NCI-H1436 treated with DMSO at 0.1 percent for 48 hours (cell line): ENCODE results near the gene ST7.
A peak's percentile ranks its signal among the peaks of the same experiment; 100 is the strongest.
"Not testable (repeated sequence)": the region's sequence is repeated elsewhere in the genome, so short reads cannot be mapped to it uniquely, and the experiment has no call there.

Experiments
- DNase-seq: peaks from one replicate; lab custom pipeline; 2025; lab: John Stamatoyannopoulos, UW

Gene ST7

DNA sequence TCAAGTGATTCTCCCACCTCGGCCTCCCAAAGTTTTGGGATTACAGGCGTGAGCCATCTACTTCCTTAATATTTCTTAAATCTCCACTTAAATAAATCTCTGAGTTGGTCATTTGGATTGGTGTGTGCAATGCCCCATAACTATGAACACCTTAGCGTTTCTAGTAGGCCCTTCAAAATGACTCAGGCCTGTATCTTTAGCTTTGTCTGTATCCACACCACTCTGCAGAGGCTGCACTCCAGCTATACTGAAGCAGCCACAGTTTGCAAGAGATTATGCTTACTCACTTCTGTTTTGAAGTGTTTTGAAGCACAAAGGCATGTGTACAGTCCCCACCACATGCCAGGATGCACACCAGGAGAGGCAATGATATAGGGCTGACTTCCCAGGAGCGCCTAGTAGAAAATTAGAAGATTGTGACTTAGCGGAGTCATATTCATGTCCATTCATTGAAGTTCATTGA, 2.4 kb upstream of the ST7 start:
- DNase-seq, result no peak

DNA sequence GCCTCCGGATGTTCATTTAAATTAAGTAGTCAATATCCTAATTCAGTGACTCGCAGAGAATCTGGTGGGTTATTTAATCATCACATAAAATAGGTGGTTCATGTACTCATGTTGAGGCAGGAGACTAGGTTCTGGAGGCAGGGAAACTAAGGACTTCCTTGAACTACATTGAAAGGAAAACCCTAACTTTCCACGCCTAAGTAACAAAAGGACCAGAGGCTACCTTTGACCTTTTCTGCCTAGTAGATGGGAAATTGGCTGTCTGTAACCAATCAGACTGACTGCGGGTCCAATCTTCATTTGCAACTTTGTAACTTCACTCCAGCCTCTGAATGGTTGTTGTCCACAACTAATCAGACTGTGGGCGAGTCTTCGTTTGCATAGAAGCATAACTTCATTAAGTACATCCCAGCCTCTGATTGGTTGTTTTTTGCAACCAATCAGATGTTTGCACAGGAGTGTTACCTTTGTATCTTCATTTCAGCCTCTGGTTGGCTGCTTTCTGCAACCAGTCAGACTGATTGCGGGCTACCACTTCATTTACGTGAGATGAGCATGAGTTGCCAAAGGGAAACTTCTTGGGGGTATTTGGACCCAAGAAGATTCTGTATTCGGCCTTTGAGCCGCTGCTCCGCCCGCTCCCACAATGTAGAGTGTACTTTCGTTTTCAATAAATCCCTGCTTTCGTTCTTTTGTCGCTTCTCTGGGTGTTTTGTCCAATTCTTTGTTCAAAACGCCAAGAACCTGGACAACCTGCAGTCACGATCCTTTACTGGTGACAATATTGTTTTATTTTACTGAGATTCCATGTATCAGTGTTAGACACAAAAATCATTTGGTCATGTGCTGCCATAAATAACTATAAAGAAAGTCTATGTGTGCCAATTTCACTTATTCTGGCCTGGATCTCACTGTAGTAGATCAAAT, 1.7 kb upstream of the ST7 start:
- peak; percentile 51 for DNase-seq

DNA sequence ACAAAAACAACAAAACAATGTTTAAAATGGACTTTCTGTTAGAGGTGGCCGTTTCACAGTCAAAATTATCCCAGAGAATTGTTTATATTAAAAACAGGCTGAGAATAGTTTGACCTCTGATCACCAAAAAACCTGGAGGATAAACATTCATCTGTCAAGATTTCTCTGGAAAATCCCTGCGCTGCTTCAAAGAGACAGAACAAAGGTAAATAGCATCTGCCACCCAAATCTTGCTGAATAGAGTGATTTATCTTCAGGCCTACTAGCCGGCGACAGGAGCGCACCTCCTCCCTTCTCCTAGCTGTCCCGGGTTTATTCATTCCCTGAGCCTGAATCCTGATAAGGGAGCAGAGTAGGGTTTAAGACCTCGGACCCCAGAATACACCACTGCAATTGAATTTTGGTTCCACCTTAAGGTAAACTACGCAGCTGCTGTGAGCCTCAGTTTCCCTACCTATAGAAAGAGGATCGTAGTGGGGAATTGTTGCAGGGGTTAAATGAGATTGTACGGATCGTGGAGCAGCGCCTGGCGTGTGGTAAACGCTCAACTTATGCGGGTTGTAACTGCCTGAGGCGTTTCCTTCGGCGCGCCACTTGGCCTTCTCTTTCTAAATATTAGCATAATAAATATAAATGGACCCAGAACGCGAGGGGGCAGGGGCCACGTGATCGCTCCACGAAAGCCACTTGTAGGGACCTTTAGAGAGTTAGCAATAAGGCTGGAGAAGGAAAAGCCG, 498 bp upstream of the ST7 start:
- no peak for DNase-seq

DNA sequence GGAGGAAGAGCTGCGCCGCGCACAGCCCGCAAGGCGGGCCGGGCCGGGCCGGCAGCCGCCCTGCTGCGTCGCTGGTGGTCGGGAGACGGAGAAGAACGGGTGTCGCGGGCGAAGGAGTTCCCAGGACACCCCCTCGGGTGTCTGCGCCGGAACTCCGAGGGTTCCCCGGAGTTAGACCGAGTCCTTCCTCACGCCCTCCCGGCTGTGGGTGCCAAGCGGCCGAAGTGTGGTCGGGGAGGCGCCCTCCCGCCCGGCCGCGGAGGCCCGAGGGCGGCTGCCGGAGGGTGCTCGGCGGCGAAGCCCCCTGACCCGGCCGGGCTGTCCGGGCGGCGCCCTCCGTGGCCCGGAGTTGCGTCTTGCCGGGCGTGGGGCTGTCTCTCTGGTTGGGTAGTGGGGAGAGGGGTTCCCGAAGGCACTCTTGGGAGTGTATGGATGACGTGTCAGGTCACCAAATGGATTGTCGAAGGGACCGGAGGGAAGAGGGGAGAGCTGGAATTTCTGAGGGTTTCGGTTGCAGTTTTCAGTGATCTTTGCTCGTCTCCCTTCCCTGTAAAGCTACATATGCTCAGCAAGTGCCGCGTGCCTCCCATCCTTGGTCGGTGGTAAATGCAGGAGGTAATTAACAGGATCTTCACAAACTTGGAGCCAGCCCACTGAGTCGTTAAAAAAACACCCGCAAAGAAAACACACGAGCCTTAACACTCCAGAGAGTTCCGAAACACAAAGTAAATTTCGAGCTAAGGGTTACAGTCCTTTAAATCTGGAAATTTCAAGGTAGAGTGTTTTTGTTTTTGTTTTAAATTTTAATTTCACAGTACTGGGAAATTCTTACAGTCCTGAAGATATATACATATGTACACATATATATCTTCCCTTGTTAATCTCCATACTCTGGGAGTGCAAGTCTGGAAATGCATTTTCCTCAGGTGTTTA, 871 bp downstream of the ST7 start:
- DNase-seq, result no peak

DNA sequence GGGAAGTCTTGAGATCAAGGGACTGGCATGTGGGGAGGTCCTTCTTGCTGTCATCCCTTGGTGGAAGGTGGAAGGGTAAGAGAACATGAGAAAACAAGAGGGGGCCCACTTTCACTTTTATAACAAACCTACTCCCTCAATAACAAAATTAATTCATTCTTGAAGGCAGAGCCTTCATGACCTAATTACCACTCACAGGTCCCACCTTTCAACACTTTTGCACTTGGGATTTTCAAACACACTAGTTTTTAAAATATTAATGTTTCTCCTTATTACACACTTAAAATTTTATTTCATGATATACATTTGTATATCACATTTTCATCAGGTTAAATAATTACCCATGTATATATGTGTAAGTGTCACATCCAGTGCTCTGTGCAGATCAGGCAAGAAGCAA, 2.0 kb downstream of the ST7 start:
- DNase-seq, result no peak

DNA sequence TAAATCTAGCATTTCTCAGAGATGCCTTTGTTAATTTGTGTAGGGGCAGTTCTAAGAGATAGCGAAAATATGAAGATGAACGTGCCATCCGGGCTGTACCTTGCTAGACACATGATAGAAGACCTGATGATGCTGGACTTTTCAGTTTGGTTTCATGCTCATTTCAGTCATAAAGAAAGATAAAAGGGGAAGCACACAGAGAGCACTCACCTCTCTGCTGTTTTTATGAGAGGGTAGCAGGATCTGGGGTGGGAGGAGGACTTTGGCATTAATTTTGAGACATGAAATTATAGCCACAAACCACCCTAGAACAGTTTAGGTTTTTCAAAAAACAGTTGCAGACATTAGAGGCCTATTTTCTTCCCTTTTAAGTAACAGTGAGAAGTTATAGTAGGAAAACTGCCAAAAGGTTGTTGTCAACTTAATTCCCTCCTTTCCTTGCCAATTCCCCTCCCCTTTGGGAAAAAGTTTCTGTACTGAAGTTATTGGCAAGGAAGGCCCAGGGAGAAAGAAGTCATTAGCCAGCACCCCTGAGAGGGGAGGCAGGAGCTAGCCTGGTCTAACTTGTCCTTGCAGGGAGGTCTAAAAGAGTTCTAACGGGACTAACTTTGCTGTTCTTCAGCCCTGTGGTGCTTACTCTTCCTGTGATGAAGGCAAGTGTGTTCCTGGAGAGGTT, 2.6 kb downstream of the ST7 start:
- no peak for DNase-seq

DNA sequence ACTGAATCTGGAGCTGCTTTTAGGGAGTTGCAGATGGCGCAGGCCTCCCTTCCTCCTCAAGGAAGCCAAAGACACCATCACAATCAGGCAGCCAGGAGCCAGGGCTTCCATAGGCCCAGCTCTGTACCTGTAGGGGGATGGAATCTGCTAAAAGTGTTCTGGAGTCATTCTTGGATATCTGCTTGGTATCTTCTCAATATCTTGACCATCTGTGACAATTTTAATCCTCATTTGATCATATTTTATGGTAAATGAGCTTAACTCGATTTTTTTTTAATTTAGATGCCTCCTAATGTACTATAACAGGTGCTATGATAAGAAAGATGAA, 3.1 kb downstream of the ST7 start:
- no peak for DNase-seq

DNA sequence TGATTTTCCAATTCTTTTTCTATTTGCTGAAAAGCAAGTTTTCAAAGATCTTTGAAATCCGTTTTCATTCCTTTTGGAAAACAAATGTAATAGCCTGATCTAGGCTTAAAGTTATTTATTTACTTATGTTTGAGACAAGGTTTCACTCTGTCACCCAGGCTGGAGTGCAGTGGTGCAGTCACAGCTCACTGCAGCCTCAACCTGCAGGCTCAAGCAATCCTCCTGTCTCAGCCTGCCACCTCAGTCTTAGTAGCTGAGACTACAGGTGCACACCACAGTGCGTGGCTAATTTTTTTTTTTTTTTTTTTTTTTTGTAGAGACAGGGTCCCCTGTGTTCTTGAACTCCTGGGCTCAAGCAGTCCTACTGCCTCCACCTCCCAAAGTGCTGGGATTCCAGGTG, 4.6 kb downstream of the ST7 start:
- DNase-seq, result no peak

DNA sequence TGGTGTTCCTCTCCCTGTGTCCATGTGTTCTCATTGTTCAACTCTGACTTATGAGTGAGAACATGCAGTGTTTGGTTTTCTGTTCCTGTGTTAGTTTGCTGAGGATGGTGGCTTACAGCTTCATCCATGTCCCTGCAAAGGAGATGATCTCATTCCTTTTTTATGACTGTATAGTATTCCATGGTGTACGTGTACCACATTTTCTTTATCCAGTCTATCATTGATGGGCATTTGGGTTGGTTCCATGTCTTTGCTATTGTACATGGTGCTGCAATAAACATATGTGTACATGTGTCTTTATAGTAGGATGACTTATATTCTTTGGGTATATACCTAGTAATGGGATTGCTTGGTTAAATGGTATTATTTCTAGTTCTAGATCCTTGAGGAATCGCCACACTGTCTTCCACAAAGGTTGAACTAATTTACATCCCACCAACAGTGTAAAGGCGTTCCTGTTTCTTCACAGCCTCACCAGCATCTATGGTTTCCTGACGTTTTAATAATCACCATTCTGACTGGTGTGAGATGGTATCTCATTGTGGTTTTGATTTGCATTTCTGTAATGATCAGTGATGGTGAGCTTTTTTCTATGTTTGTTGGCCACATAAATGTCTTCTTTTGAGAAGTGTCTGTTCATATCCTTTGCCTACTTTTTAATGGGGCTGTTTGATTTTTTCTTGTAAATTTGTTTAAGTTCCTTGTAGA, 8.8 kb downstream of the ST7 start:
- DNase-seq, result not testable (repeated sequence)

DNA sequence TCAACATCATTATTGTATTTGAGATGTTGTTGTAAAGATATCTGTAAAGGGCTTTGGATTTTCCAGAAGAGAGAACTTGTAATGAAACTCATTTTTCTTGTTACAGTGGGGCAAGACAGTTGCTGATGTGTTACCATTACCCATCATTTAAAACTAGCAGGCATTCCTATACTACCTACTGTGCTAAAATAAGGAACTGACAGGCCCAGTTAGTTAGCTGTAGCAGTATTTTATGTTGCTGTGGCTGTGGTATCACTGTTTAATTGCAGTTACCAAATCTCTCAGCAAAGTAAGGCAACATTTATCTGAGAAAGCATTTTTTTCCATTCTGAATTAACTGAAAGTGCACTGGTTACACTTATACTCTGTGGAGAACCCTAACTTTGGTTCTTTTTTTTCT, 9.9 kb downstream of the ST7 start:
- no peak for DNase-seq

DNA sequence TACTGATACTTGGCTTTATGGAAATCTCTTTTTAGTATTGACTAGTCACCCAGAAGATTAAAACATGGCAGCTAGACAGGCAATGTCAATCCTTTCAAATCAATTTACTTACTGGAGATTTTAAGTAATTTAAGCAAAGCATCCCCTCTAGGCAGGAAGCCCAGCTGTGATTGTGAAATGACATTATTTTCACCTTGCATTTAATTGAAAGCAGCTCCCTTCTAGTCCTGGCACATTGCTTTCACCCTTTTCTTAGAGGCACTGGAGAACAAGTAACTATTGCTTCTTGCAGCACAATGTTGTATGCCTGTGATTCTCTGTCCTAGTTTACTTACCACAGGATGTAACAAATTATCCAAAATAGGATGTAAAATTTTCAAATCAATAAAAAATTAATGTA, 13.3 kb downstream of the ST7 start:
- no peak for DNase-seq

DNA sequence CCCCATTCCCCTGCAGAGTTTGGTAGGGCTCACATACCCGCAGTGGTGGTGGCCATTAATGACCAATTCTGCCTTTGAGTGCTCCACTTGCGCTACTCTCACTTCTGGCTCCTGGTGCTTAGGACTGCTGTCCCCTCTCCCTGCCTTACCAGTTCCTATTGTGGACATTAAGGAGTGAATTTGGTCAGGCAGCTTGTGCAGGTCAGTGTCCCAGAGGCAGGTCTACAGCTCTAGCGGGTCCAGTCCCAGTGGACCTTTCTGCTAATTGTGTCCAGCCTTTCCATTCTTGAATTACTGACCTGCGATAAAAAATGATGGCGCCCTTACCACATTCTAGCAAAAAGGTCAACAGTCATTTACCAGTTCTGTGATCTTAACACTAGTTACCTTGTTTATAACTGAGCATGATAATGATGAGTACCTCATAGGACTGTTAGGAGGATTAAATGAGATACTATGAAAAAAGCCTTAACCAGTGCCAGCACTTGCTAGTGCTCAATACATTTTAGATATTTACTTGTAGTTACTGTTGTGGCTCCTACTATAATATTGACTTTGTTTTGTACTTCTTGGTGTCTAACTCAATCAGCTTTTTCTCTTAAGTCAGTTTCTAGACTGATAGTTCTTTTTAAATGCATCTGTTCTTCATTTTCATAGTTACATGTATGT, 14.1 kb downstream of the ST7 start:
- no peak for DNase-seq

DNA sequence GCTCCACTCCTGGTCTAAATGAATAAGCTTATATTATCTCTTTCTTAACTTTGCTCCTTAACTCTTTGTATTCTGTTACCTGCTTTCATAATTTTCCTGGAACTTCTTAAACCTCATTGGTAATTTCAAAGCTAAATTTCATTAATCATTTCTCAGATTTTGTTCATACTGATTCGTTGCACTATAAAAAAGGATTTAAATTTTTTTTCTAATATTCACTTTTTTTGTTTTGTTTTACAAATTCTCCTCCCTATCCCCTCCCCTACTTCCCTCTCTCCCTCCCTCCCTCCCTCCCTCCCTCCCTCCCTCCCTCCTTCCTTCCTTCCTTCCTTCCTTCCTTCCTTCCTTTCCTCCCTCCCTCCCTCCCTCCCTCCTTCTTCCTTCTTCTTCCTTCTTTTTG, 14.7 kb downstream of the ST7 start:
- no peak for DNase-seq

DNA sequence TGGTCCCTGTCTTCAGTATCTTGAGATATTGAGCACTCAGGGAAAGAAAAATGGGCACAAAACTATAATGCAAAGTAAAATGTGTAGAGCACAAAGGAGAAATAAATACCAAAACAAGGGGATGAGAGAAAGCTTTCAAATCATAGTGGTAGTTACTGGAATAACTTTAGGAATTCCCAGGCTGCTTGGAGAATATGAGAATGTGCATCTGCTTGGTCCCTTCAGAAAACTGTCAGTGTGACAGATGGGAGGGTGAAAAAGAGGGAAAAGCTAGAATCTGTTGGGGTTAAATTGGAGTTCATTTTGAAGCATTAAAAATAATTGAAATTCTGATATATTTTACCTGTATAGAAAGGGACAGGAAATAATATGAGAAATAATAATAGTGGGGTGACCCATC, 15.3 kb downstream of the ST7 start:
- DNase-seq, result no peak

DNA sequence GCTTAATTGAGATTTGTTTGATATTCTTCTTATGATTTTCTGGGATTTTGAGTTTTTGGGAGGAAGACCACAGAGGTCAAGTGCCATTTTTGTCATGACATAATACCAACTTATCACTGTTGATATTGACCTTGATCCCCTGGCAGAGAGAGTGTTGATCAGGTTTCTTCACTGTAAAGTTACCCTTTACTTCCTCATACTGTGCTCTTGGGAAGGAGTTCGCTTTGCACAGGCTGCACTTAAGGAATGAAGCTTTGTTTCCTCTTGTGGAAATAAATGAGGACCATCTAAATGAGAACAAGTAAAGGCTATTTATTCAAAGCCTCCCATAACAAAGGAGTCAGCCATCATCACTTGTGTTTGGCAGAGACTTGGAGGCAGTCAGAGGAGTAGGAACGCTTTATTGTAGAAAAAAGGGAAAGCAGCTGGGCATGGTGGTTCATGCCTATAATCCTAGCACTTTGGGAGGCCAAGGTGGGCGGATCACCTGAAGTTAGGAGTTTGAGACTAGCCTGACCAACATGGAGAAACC, 16.1 kb downstream of the ST7 start:
- no peak for DNase-seq

DNA sequence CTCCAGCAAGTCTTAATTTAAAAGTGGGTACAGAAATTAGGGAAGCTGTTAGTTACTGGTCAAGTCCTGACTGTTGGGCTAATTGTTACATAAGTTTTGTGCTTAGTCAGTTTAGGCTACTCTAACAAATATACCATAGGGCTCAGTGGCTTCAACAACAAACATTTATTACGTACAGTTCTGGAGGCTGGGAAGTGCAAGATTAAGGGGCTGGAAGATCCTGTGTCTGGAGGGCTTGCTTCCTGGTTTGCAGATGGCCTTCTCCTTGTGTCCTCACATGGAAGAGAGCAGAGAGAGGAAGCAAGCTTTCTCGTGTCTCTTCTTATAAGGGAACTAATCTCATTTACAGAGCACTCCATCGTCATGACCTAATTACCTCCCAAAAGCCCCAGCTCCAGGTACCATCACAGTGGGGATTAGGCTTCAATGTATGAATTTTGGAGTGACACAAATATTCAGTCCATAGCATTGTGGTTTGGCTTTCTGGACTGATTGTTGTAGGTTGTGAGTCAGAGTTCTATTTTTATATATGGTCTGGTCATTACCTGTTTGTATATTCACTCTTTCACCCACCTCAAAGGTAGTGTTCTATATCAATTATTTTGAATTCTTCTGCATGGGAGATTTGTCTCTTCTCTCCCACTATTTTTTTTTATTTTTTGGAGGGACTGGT, 17.1 kb downstream of the ST7 start:
- DNase-seq, result no peak

DNA sequence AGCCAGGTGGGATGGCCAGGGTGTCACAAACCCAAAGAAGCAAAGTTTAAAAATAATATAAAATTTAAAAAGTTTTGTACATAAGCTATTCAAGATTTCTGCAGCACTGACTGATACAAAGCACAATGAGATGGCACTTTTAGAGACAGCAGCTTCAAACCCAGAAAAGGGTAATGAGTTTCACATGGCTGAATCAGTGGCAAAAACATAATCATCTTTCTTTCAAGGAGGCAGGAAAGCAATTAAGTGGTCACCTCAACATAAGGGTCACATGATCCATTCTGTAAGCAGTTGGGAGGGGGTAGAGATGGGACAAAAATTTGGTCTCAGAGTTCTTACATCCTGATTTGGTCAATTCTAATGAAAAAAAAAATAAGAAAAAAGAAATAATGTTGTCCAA, 17.9 kb downstream of the ST7 start:
- DNase-seq, result not testable (repeated sequence)

DNA sequence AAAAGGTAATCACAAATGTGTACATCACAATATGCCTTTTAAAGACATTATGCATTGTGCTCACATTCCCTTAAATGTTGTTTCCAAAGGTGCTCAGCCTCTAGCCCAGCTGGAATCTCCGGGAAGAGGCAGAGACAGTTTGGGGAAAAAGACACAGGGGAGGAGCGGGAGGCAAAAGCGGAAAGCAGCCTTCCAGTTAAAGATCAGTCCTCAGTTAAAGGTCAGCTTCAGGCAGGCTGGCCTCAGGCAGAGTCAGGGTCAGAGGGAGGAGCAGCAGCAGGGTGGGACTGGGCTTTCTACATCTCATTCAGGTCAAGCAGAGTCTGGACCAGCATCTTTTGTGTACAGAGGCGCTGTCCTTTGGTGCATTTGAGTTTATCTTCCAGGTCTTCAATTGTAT, 18.6 kb downstream of the ST7 start:
- DNase-seq, result no peak

DNA sequence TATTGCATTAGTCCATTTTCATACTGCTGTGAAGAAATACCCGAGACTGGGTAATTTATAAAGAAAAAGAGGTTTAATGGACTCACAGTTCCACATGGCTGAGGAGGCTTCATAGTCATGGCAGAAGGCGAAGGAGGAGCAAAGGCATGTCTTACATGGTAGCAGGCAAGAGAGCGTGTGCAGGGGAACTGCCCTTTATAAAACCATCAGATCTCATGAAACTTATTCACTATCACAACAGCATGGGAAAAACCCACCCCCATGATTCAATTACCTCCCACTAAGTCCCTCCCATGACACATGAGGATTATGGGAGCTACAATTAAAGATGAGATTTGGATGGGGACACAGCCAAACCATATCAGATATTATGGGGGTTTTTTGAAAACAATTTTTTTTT, 21.7 kb downstream of the ST7 start:
- DNase-seq, result not testable (repeated sequence)

DNA sequence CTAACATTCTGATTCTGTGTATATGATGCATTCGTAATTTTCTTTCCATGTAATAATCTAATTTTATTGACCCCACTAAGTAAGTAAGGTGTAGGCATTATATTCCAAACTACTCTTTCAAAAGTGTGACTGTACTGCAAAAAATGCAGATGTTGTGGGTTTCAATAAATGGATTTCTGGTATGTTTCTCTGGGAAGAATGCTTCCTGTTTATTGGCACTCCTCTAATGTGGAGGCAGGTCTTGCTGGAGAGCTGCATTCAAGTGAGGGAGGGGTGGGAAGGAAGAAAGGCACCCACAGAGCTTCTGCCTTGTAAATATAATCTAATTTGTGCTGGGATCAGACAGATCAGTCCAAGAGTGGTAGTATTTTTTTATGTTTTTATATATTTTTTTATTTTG, 23.9 kb downstream of the ST7 start:
- DNase-seq, result no peak
